Right lobe of liver (tissue), 6 donors: Measurements from ENCODE around the gene MAPKAPK5. TPM values are rescaled to one million over a fixed set of nuclear protein-coding genes. Genes with fewer than 3 reads are reported as not detected.

Experiments
- ATAC-seq, 4 donors: fragments of 200-7000 bp; cut with Tn5 transposase; one replicate each; pipeline ENCODE4 v1.9.1; 2020; ENCODE audit warnings: mild to moderate bottlenecking in 4 of 4, moderate library complexity in 4 of 4
- DNase-seq, 3 donors: peaks; one replicate each; pipeline ENCODE4 v3.0.0-alpha.2; 2020
- H3K27ac ChIP-seq, 3 donors: fragments of 200-600 bp; one replicate each; pipeline ENCODE4 v1.8.0; 2022
- H3K27me3 ChIP-seq, 2 donors: fragments of 200-600 bp; one replicate each; pipeline ENCODE4 v1.8.0; 2022
- H3K36me3 ChIP-seq, 4 donors: fragments of 200-600 bp; sonication (generic) in 1 of 4; one replicate each; pipeline versions ENCODE4 v1.5.1 to v1.8.0; 2017 to 2022; ENCODE audit warnings: control low read depth in 1 of 4
- H3K4me1 ChIP-seq, 4 donors: fragments of 200-600 bp; sonication (generic) in 1 of 4; one replicate each; pipeline versions ENCODE4 v1.5.1 to v1.8.0; 2017 to 2022; ENCODE audit warnings: control low read depth in 1 of 4
- H3K4me3 ChIP-seq, 3 donors: fragments of 200-600 bp; one replicate each; pipeline ENCODE4 v1.8.0; 2022
- H3K9me3 ChIP-seq, 4 donors: fragments of 200-600 bp; sonication (generic) in 1 of 4; one replicate each; pipeline versions ENCODE4 v1.5.1 to v1.8.0; 2017 to 2022; ENCODE audit warnings: control low read depth in 1 of 4
- CTCF ChIP-seq, 4 donors: fragments of 200-600 bp in 3 of 4; fragments of 450-650 bp in 1 of 4; IDR thresholded peaks; one replicate each; pipeline versions ENCODE4 v1.5.1 to v1.8.0; 2016 to 2022; ENCODE audit warnings: antibody characterized with exemption in 4 of 4, mild to moderate bottlenecking in 2 of 4
- POLR2A ChIP-seq: fragments of 450-650 bp; IDR thresholded peaks from one replicate; pipeline ENCODE4 v1.6.1; 2017; ENCODE audit warnings: antibody characterized with exemption, mild to moderate bottlenecking
- WGBS: methylation state at CpG from one replicate; pipeline ENCODE4 v1.1.6; 2018; ENCODE audit warnings: low coverage, low lambda C conversion rate; ENCODE audit not compliant: insufficient coverage; ENCODE audit errors: missing lambda C conversion rate; 5-methylcytosine and 5-hydroxymethylcytosine counted together
- intact Hi-C, 2 donors: fragments of 100-400 bp; cut with DNase I; formaldehyde crosslinking; loops; one replicate each; pipeline versions ENCODE4 v1.11.2 to v1.14.1; 2022
- total RNA-seq, 6 experiments: library from RNA; depleted of rRNA in 2 of 6; stranded (reverse); fragments of >200 nt in 2 of 6; fragmentation: NEBNext Ultra II Directional in 3 of 6; extraction: Animal tissue kit (Norgen Biotek cat#: 25700) in 3 of 6; gene quantifications; one replicate each; pipeline versions ENCODE4 v1.1.0 to v1.2.4, GENCODE V29; 2016 to 2023
- donor health status: DM: no; HTN: yes; CAD: no.
- donor health status: DM: no; HTN: no; CAD: no.
- donor health status: DM: no; HTN: no; CAD: no.
- donor health status: DM: no; HTN: yes; CAD: no.
- donor health status: DM: no; HTN: yes; CAD: no.

The MAPKAPK5 gene
- total RNA-seq, 6 experiments from 2014 or later = 18.0 to 28.1 (median 19.9) TPM

GRCh38 chr12:111870706-111871105 lies 28.7 kb downstream of the MAPKAPK5 start:
- Histone ChIP-seq H3K9me3 (no peaks in the 10 kb centered on the region), H3K4me1 (no peaks in the 10 kb centered on the region), H3K27me3 (no peaks in the 10 kb centered on the region), H3K36me3 (peaks cover 4 to 72% (median 32%) of the 10 kb centered on the region in 4 donors), H3K27ac (no peak overlapping the region), H3K4me3 (no peak overlapping the region)
- ATAC-seq = no peak
- DNase-seq = no peak
- 79% methylated on average over 2 of the region's 2 CpGs for WGBS
- intact Hi-C loops = no loop called here
- TF ChIP-seq CTCF (IDR thresholded peaks at IDR 0.05) (no peak), POLR2A (no peak)

DNA sequence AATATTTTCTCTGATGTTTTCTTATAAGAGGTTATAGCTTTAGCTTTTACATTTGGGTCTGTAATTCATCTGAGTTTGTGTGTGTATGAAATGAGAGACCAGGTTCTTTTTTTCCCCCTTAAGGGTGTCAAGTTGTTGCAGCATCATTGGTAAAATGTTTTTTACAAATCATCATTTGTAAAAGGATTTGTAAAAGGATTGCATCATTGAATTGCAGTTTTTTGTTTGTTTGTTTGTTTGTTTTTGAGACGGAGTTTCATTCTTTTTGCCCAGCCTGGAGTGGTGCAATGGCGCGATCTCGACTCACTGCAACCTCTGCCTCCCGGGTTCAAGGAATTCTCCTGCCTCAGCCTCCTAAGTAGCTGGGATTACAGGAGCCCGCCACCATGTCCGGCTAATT lies 31.1 kb downstream of the MAPKAPK5 start:
- WGBS = 90% methylated on average over 5 of the region's 7 CpGs
- no peaks in the 10 kb centered on the region for H3K27me3 ChIP-seq
- H3K27ac ChIP-seq = no peak overlapping the region
- DNase-seq = no peak
- TF ChIP-seq CTCF (IDR thresholded peaks at IDR 0.05) (no peak), POLR2A (no peak)
- H3K36me3 ChIP-seq = peaks cover 0 to 57% (median 23%) of the 10 kb centered on the region in 4 donors
- no peak overlapping the region for H3K4me3 ChIP-seq
- no peaks in the 10 kb centered on the region for H3K4me1 ChIP-seq
- ATAC-seq = no peak
- intact Hi-C loops = no loop called here
- no peaks in the 10 kb centered on the region for H3K9me3 ChIP-seq

GRCh38 chr12:111881716-111882115 lies 39.7 kb downstream of the MAPKAPK5 start:
- 83% methylated on average over 1 of the region's 1 CpG for WGBS
- no peaks in the 10 kb centered on the region for H3K4me1 ChIP-seq
- H3K36me3 ChIP-seq = peaks cover 0 to 63% (median 22%) of the 10 kb centered on the region in 4 donors
- H3K27me3 ChIP-seq = no peaks in the 10 kb centered on the region
- H3K4me3 ChIP-seq = no peak overlapping the region
- DNase-seq = no peak
- no peaks in the 10 kb centered on the region for H3K9me3 ChIP-seq
- no peak for ATAC-seq
- H3K27ac ChIP-seq = no peak overlapping the region
- intact Hi-C loops = no loop called here
- no peak for TF ChIP-seq CTCF (IDR thresholded peaks at IDR 0.05)
- no peak for TF ChIP-seq POLR2A

DNA sequence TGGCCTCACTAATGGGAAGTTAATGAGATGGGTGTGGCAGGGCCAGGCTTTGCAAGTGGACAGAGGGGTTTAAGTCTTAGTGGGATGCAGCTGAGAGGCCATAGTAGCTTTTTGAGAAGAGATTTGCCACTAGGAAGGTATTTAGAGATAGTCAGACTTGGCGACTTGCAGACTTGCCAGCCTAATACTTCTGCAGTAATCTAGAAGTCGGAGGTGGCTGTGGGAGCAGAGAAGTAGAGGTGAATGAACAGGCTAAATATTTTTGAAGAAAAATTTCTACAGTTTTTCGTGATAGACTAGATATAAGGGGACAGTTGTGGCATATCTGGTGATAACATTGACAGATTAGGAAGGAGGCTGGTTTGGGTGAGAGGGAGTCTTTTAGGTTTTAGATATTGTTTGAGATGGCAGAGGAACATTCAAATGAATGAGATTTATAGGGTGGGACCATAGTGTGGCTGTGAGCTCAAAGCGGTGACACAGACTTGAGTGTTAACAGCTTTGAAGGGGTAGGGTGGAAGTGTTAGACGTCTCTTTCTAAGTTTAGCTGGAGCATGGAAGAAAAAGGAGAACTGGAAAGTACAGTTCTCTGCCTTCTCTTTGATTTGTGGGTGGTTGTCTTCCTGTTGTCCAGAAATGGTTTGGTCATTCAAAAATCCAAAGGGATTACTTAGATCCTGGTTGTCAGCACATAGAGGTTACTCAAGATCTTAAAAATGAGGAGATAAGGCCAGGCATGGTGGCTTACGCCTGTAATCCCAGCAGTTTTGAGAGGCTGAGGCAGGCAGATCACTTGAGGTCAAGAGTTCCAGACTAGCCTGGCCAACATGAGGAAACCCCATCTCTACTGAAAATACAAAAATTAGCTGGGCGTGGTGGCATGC lies 44.9 kb downstream of the MAPKAPK5 start:
- Histone ChIP-seq H3K27ac (no peak overlapping the region), H3K4me3 (no peak overlapping the region), H3K36me3 (peaks cover 0 to 80% (median 23%) of the 10 kb centered on the region in 4 donors), H3K27me3 (no peaks in the 10 kb centered on the region), H3K9me3 (no peaks in the 10 kb centered on the region), H3K4me1 (no peaks in the 10 kb centered on the region)
- TF ChIP-seq POLR2A = no peak
- TF ChIP-seq CTCF (IDR thresholded peaks at IDR 0.05) = no peak
- ATAC-seq = no peak
- WGBS = 90% methylated on average over 6 of the region's 7 CpGs
- DNase-seq = no peak
- intact Hi-C loops = no loop called here
